ENCODE data around the gene MCRS1. TPM values are rescaled to one million over a fixed set of nuclear protein-coding genes. Genes with fewer than 3 reads are reported as not detected.
A peak's percentile ranks its signal among the peaks of the same experiment; 100 is the strongest.

The MCRS1 gene
- total RNA-seq, 2 donors from 2014 or later: 54.1 to 87.0 TPM

GRCh38 chr12:49582850-49583249 is 14.9 kb upstream of the MCRS1 start:
- H3K4me1 ChIP-seq (replicated peaks): no peaks in the 10 kb centered on the region
- no peak for TF ChIP-seq POLR2A (IDR thresholded peaks at IDR 0.05)
- no peaks in the 10 kb centered on the region for H3K9me3 ChIP-seq
- intact Hi-C loops (cut with DNase I): loop anchor here (5.0 kb wide), 1 partner anchor 39 kb away; the partner anchor contains the start of gene PRPF40B
- H3K27me3 ChIP-seq (replicated peaks; ENCODE audit: insufficient read depth): no peaks in the 10 kb centered on the region
- H3K27ac ChIP-seq: no peak overlapping the region
- H3K36me3 ChIP-seq: no peaks in the 10 kb centered on the region
- 33% methylated on average over 4 of the region's 4 CpGs for WGBS
- DNase-seq (ENCODE audit: low spot score): no peak
- H3K4me3 ChIP-seq: no peak overlapping the region

GRCh38 chr12:49582201-49582600 is 14.3 kb upstream of the MCRS1 start:
- Histone ChIP-seq H3K27ac (no peak overlapping the region), H3K27me3 (replicated peaks; ENCODE audit: insufficient read depth) (no peaks in the 10 kb centered on the region), H3K4me3 (no peak overlapping the region), H3K36me3 (no peaks in the 10 kb centered on the region), H3K9me3 (no peaks in the 10 kb centered on the region), H3K4me1 (replicated peaks) (no peaks in the 10 kb centered on the region)
- intact Hi-C loops (cut with DNase I): loop anchor here (5.0 kb wide), 1 partner anchor 40 kb away; the partner anchor contains the start of gene PRPF40B
- DNase-seq (ENCODE audit: low spot score): no peak
- WGBS: 96% methylated on average over 1 of the region's 1 CpG
- no peak for TF ChIP-seq CTCF (IDR thresholded peaks at IDR 0.05)
- no peak for TF ChIP-seq POLR2A (IDR thresholded peaks at IDR 0.05)
- no peak for TF ChIP-seq POLR2AphosphoS5 (IDR thresholded peaks at IDR 0.05)

DNA sequence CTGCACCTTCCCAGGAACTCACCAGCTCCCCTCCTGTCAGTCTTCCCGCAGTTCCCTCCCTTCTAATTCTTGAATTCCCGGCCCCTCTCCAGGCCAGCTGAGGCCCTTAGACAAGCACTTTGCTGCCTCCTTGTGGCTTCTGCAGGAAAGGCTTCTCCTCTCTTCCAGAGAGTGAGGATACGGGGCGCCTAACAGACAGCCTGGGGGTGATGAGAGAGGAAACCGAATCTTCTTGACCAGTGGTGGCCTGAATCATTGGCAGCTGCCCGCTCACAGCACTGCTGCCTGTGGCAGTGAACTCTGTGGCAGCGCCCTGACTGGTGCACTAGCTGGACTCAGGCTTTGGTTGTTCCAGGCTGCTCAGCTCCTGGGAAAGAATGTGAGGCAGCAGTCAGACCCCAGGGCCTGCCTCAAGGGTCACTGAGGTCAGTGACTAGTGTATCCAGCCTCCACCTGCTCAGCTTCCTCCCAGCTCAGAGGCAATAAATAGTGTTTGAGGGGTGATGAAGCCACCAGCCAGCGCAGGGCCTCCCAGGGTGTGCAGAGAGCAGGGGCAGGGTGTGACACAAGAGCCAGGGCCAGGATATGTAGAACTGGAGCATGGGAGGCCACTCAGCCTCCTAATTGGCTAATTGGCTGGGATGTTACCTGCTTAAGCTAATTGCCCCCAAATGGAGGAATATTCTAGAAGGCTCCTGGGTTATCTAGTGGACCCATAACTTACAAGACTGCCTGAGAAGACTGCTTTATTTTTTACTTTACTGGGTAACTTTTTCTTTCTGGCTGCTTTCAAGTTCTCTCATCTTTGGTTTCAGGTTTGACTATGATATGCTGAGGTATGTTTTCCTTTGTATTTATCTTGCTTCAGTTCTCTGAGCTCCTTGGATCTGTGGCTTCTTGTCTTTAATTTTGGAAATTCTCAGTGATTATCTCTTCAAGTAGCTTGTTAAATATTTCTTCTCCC is 12.9 kb upstream of the MCRS1 start:
- H3K4me3 ChIP-seq: no peak overlapping the region
- H3K27ac ChIP-seq: no peak overlapping the region
- no peaks in the 10 kb centered on the region for H3K36me3 ChIP-seq
- H3K9me3 ChIP-seq: no peaks in the 10 kb centered on the region
- DNase-seq (ENCODE audit: low spot score): peak; percentile 52
- TF ChIP-seq POLR2AphosphoS5 (IDR thresholded peaks at IDR 0.05): peak; percentile 15
- no peak for TF ChIP-seq POLR2A (IDR thresholded peaks at IDR 0.05)
- peak in 3 of 4 experiments; percentile 51 to 70 (median 67) for TF ChIP-seq CTCF (IDR thresholded peaks at IDR 0.05)
- 27% methylated on average over 8 of the region's 8 CpGs for WGBS
- no peaks in the 10 kb centered on the region for H3K4me1 ChIP-seq (replicated peaks)
- intact Hi-C loops (cut with DNase I): loop anchor here (5.0 kb wide), 1 partner anchor 41 kb away; the partner anchor contains the start of gene PRPF40B
- H3K27me3 ChIP-seq (replicated peaks; ENCODE audit: insufficient read depth): no peaks in the 10 kb centered on the region

- TF ChIP-seq POLR2AphosphoS5 (IDR thresholded peaks at IDR 0.05) (no peak), POLR2A (IDR thresholded peaks at IDR 0.05) (no peak), CTCF (IDR thresholded peaks at IDR 0.05) (no peak)
- H3K36me3 ChIP-seq: no peaks in the 10 kb centered on the region
- H3K27ac ChIP-seq: no peak overlapping the region
- intact Hi-C loops (cut with DNase I): no loop called here
- no peak overlapping the region for H3K4me3 ChIP-seq
- no peaks in the 10 kb centered on the region for H3K9me3 ChIP-seq
- 88% methylated on average over 13 of the region's 13 CpGs for WGBS
- H3K4me1 ChIP-seq (replicated peaks): no peaks in the 10 kb centered on the region
- no peak for DNase-seq (ENCODE audit: low spot score)
- no peaks in the 10 kb centered on the region for H3K27me3 ChIP-seq (replicated peaks; ENCODE audit: insufficient read depth)
Observed at GRCh38 chr12:49578471-49579112, 10.7 kb upstream of the MCRS1 start.

DNA sequence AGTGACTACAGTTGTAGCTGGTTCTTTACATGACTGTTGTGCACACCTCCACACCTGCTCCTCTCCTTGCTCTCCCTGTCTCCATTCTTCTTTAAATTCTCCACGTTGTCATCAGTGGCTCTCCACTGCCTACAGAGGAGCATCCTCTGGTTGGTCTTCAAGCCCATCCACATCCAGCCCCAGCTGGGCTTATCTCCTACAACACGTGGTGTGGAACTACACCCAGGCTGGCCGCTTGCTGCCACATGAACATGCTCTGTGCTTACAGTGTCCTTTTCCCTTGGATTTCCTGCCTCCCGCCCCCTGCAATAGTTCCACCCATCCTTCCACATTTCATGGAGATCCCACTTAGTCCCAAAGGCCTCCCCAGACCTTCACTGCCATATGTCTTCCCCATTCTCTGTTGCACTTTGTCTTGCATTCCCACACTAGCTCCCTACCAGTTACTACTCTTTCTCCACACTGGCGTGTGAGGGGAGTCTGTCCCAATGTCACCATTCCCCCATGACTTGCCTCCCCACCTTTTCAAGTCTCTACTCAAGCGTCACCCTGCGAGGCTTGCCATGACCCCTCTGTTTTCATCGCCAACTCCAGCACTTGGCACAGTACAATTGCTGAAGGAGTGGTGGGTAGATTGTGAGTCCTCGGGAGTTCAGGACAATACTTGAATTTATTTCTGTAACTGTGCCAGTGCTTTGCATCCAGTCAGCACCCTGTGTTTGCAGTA is 9.8 kb upstream of the MCRS1 start:
- no peaks in the 10 kb centered on the region for H3K4me1 ChIP-seq (replicated peaks)
- WGBS: 83% methylated on average over 9 of the region's 9 CpGs
- DNase-seq (ENCODE audit: low spot score): no peak
- intact Hi-C loops (cut with DNase I): no loop called here
- H3K9me3 ChIP-seq: no peaks in the 10 kb centered on the region
- H3K36me3 ChIP-seq: no peaks in the 10 kb centered on the region
- no peak overlapping the region for H3K27ac ChIP-seq
- no peaks in the 10 kb centered on the region for H3K27me3 ChIP-seq (replicated peaks; ENCODE audit: insufficient read depth)
- H3K4me3 ChIP-seq: no peak overlapping the region
- TF ChIP-seq CTCF (IDR thresholded peaks at IDR 0.05): no peak
- no peak for TF ChIP-seq POLR2AphosphoS5 (IDR thresholded peaks at IDR 0.05)
- TF ChIP-seq POLR2A (IDR thresholded peaks at IDR 0.05): no peak
